GM18870 (cell line): ENCODE results near the gene RAB26.

Experiments used
- ATAC-seq: cut with Tn5 transposase; IDR thresholded peaks from one replicate; pipeline ENCODE4 v1.9.1; 2021; ENCODE audit warnings: moderate library complexity; ENCODE audit not compliant: unreplicated experiment

The RAB26 gene

GRCh38 chr16:2178321-2179106 lies 30.1 kb downstream of the RAB26 start:
- ATAC-seq: no peak

GRCh38 chr16:2179107-2179501 lies 30.7 kb downstream of the RAB26 start:
- no peak for ATAC-seq

- no peak for ATAC-seq
These were observed 31.2 kb downstream of the RAB26 start for GRCh38 chr16:2179576-2179975.

GRCh38 chr16:2180461-2180860 lies 32.0 kb downstream of the RAB26 start:
- no peak for ATAC-seq

- ATAC-seq: no peak
These were observed 32.8 kb downstream of the RAB26 start for GRCh38 chr16:2180962-2181923.

GRCh38 chr16:2181952-2182351 lies 33.5 kb downstream of the RAB26 start:
- ATAC-seq: no peak

- ATAC-seq: no peak
These were observed 35.2 kb downstream of the RAB26 start for GRCh38 chr16:2183671-2184070.

GRCh38 chr16:2184346-2184745 lies 35.9 kb downstream of the RAB26 start:
- ATAC-seq: no peak

GRCh38 chr16:2184962-2185361 lies 36.5 kb downstream of the RAB26 start:
- ATAC-seq: no peak

- ATAC-seq: no peak
These were observed 37.6 kb downstream of the RAB26 start for GRCh38 chr16:2186064-2186463.

- no peak for ATAC-seq
These were observed 38.1 kb downstream of the RAB26 start for GRCh38 chr16:2186505-2186904.

GRCh38 chr16:2187212-2187611 lies 38.8 kb downstream of the RAB26 start:
- no peak for ATAC-seq

GRCh38 chr16:2188395-2188794 lies 40.0 kb downstream of the RAB26 start:
- no peak for ATAC-seq

- ATAC-seq: no peak
These were observed 40.9 kb downstream of the RAB26 start for GRCh38 chr16:2189252-2189893.

- ATAC-seq: no peak
These were observed 41.7 kb downstream of the RAB26 start for GRCh38 chr16:2190002-2190658.

- ATAC-seq: no peak
These were observed 42.4 kb downstream of the RAB26 start for GRCh38 chr16:2190659-2191445.

GRCh38 chr16:2191446-2191706 lies 43.0 kb downstream of the RAB26 start:
- ATAC-seq: no peak

GRCh38 chr16:2194166-2194834 lies 45.9 kb downstream of the RAB26 start:
- ATAC-seq: no peak

GRCh38 chr16:2194852-2195321 lies 46.5 kb downstream of the RAB26 start:
- ATAC-seq: no peak
